ENCODE measurements around the gene FOXF1.

FOXF1 gene

GRCh38 chr16:86517652-86518258, 7.4 kb downstream of the FOXF1 start:
- DNase-seq (ENCODE audit: low spot score): peak; percentile 50

GRCh38 chr16:86519007-86519648, 8.8 kb downstream of the FOXF1 start:
- DNase-seq (ENCODE audit: low spot score): no peak

GRCh38 chr16:86519649-86520316, 9.5 kb downstream of the FOXF1 start:
- DNase-seq (ENCODE audit: low spot score): peak; percentile 35

GRCh38 chr16:86520317-86521210, 10.2 kb downstream of the FOXF1 start:
- no peak for DNase-seq (ENCODE audit: low spot score)

GRCh38 chr16:86521236-86522197, 11.2 kb downstream of the FOXF1 start:
- DNase-seq (ENCODE audit: low spot score): no peak

- no peak for DNase-seq (ENCODE audit: low spot score)
Measured at GRCh38 chr16:86522634-86523033, 12.3 kb downstream of the FOXF1 start.

GRCh38 chr16:86523166-86523740, 12.9 kb downstream of the FOXF1 start:
- DNase-seq (ENCODE audit: low spot score): no peak

- DNase-seq (ENCODE audit: low spot score): no peak
Measured at GRCh38 chr16:86524029-86524428, 13.7 kb downstream of the FOXF1 start.

GRCh38 chr16:86525696-86526095, 15.4 kb downstream of the FOXF1 start:
- no peak for DNase-seq (ENCODE audit: low spot score)

- no peak for DNase-seq (ENCODE audit: low spot score)
Measured at GRCh38 chr16:86527366-86527765, 17.0 kb downstream of the FOXF1 start.

GRCh38 chr16:86528061-86528929, 18.0 kb downstream of the FOXF1 start:
- no peak for DNase-seq (ENCODE audit: low spot score)

GRCh38 chr16:86529160-86529559, 18.8 kb downstream of the FOXF1 start:
- DNase-seq (ENCODE audit: low spot score): no peak

- no peak for DNase-seq (ENCODE audit: low spot score)
Measured at GRCh38 chr16:86530251-86531190, 20.2 kb downstream of the FOXF1 start.

- DNase-seq (ENCODE audit: low spot score): peak; percentile 97
Measured at GRCh38 chr16:86531191-86531545, 20.8 kb downstream of the FOXF1 start.

GRCh38 chr16:86531641-86532525, 21.6 kb downstream of the FOXF1 start:
- DNase-seq (ENCODE audit: low spot score): no peak

GRCh38 chr16:86532526-86532815, 22.1 kb downstream of the FOXF1 start:
- DNase-seq (ENCODE audit: low spot score): no peak

GRCh38 chr16:86533076-86533475, 22.7 kb downstream of the FOXF1 start:
- DNase-seq (ENCODE audit: low spot score): no peak

GRCh38 chr16:86533767-86534351, 23.5 kb downstream of the FOXF1 start:
- DNase-seq (ENCODE audit: low spot score): peak; percentile 86
